SIG-M5 treated with dmso at 0.1 percent for 504 hours (cell line): Measurements from ENCODE around the gene LDLRAD2.
"Not testable (repeated sequence)": the region's sequence is repeated elsewhere in the genome, so short reads cannot be mapped to it uniquely, and the experiment has no call there.

Experiments used
- DNase-seq: peaks from one replicate; lab custom pipeline; 2025; ENCODE audit not compliant: unreplicated experiment; lab: John Stamatoyannopoulos, UW

Gene LDLRAD2

GRCh38 chr1:21823980-21824702 is 12.1 kb downstream of the LDLRAD2 start:
- no peak for DNase-seq

- DNase-seq, result no peak
These were observed 12.9 kb downstream of the LDLRAD2 start for GRCh38 chr1:21824926-21825325.

GRCh38 chr1:21825393-21825792 is 13.3 kb downstream of the LDLRAD2 start:
- DNase-seq, result no peak

- DNase-seq, result not testable (repeated sequence)
These were observed 14.6 kb downstream of the LDLRAD2 start for GRCh38 chr1:21826694-21827093.

GRCh38 chr1:21827141-21827679 is 15.1 kb downstream of the LDLRAD2 start:
- no peak for DNase-seq

- no peak for DNase-seq
These were observed 16.0 kb downstream of the LDLRAD2 start for GRCh38 chr1:21828075-21828474.

GRCh38 chr1:21828506-21829210 is 16.6 kb downstream of the LDLRAD2 start:
- DNase-seq, result no peak

GRCh38 chr1:21829294-21829693 is 17.2 kb downstream of the LDLRAD2 start:
- DNase-seq, result no peak

GRCh38 chr1:21830792-21831453 is 18.9 kb downstream of the LDLRAD2 start:
- DNase-seq, result no peak

GRCh38 chr1:21831454-21831970 is 19.4 kb downstream of the LDLRAD2 start:
- DNase-seq, result no peak

- DNase-seq, result no peak
These were observed 21.4 kb downstream of the LDLRAD2 start for GRCh38 chr1:21833392-21833976.

- no peak for DNase-seq
These were observed 22.0 kb downstream of the LDLRAD2 start for GRCh38 chr1:21834094-21834493.

GRCh38 chr1:21834666-21835065 is 22.6 kb downstream of the LDLRAD2 start:
- no peak for DNase-seq

GRCh38 chr1:21836010-21836409 is 23.9 kb downstream of the LDLRAD2 start:
- no peak for DNase-seq

- no peak for DNase-seq
These were observed 24.7 kb downstream of the LDLRAD2 start for GRCh38 chr1:21836729-21837128.

GRCh38 chr1:21837476-21837875 is 25.4 kb downstream of the LDLRAD2 start:
- no peak for DNase-seq

GRCh38 chr1:21838359-21839157 is 26.5 kb downstream of the LDLRAD2 start:
- DNase-seq, result no peak

GRCh38 chr1:21839337-21840037 is 27.4 kb downstream of the LDLRAD2 start:
- no peak for DNase-seq

- no peak for DNase-seq
These were observed 28.9 kb downstream of the LDLRAD2 start for GRCh38 chr1:21840981-21841380.
